ENCODE results near the gene BUD23. TPM values are rescaled to one million over a fixed set of nuclear protein-coding genes. Genes with fewer than 3 reads are reported as not detected.
"Not testable (repeated sequence)": the region's sequence is repeated elsewhere in the genome, so short reads cannot be mapped to it uniquely, and the experiment has no call there.

Gene BUD23
- total RNA-seq, 6 donors from 2014 or later, result 19.9 to 52.3 (median 48.8) TPM

DNA sequence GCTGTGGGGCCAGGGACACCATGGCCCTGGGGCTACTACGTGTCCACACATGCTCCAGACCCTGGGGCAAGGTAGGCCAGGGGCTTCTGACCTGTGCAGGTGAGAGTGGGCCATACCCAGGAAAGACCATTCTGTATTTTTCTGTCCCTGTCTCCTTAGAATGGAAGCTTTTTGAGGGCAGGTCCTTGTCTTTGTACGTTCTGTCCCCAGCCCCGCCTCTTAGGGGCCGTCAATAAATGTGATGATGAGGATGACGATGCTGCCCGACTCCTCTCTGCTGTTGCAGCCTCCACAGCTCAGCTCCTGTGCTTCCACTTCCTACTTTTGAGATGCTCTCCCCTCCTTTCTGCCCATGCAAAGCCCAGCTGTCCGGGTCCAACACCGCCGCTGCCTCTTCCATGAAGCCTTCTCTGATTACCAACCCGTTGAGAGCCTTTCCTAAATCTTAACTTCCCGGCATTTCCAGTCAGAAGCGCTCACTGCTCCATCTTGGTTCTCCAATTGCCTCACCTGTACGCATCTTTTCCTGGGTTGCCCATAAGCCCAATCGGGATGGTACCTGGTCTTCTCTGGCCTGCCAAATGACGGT lies 11.4 kb upstream of the BUD23 start:
- Histone ChIP-seq H3K9me3 (no peaks in the 10 kb centered on the region), H3K36me3 (no peaks in the 10 kb centered on the region), H3K27me3 (no peaks in the 10 kb centered on the region), H3K4me3 (no peak overlapping the region), H3K4me1 (peaks cover 4 to 22% (median 14%) of the 10 kb centered on the region in 4 donors), H3K27ac (no peak overlapping the region)
- 94% methylated on average over 14 to 15 of the region's 15 CpGs for WGBS, 2 donors
- ATAC-seq (ENCODE audit: low FRiP score in 2 of 2) (no peak), DNase-seq (no peak)
- TF ChIP-seq EP300 (IDR thresholded peaks at IDR 0.05), result no peak
- TF ChIP-seq POLR2AphosphoS5 (IDR thresholded peaks at IDR 0.05), result no peak
- TF ChIP-seq, protein P1, sequence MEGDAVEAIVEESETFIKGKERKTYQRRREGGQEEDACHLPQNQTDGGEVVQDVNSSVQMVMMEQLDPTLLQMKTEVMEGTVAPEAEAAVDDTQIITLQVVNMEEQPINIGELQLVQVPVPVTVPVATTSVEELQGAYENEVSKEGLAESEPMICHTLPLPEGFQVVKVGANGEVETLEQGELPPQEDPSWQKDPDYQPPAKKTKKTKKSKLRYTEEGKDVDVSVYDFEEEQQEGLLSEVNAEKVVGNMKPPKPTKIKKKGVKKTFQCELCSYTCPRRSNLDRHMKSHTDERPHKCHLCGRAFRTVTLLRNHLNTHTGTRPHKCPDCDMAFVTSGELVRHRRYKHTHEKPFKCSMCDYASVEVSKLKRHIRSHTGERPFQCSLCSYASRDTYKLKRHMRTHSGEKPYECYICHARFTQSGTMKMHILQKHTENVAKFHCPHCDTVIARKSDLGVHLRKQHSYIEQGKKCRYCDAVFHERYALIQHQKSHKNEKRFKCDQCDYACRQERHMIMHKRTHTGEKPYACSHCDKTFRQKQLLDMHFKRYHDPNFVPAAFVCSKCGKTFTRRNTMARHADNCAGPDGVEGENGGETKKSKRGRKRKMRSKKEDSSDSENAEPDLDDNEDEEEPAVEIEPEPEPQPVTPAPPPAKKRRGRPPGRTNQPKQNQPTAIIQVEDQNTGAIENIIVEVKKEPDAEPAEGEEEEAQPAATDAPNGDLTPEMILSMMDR (IDR thresholded peaks at IDR 0.05), result no peak
- no peak for TF ChIP-seq POLR2A (IDR thresholded peaks at IDR 0.05)

DNA sequence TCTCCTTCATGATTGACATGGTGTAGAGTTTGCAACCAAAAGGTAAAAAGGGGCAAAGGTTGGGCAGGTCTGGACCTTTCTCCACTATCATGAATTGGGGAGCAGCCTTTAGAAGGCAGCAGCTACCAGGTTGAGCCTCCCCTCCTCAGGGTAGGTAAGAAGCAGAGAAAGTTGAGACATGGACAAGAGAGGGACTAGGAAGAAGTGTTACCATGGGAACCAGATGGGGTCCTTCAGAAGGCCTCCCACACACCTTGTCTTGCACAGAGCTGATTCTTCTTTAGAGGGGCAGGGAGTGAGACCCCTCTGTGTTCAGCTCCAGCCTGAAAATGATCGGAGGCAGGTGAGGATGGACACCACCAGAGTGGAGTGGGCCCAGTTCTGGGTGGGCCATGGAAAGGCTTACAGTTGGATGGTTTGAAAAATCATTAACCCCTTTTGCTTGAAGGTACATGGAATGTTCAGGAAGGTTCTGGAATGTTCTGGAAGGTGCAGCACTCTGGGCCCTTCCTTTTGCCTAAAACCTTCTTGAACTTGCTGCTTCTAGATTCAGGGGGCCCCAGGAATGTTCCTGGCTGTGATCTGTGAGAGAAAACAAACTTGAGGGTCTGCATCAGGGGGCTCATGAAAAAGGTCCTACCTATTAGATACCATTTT lies 8.8 kb upstream of the BUD23 start:
- no peak for ATAC-seq (ENCODE audit: low FRiP score in 2 of 2)

DNA sequence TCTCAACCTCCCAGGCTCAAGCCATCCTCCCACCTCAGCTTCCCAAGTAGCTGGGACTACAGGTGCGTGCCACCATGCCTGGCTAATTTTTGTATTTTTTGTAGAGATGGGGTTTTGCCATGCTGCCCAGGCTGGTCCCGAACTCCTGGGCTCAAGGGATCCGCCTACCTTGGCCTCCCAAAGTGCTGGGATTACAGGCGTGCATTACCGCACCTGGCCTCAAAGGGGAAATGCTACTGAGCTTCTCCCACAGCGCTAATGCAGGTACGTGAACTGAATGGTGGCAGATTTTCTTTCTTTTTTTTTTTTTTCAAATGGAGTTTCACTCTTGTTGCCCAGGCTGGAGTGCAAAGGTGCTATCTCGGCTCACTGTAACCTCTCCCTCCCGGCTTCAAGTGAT lies 7.3 kb upstream of the BUD23 start:
- WGBS, 2 donors, result 90 to 94% methylated on average over 9 of the region's 9 CpGs
- Histone ChIP-seq H3K36me3 (peaks cover 0 to 13% (median 9%) of the 10 kb centered on the region in 4 donors), H3K4me1 (peaks cover 7 to 19% (median 8%) of the 10 kb centered on the region in 4 donors)
- ATAC-seq (ENCODE audit: low FRiP score in 2 of 2); H3K27ac ChIP-seq; H3K9me3 ChIP-seq; H3K27me3 ChIP-seq; H3K4me3 ChIP-seq; DNase-seq: not testable (repeated sequence)

More for the DNA sequence above, 8.8 kb upstream of the BUD23 start:
- H3K4me1 ChIP-seq, result peaks cover 0 to 11% (median 0%) of the 10 kb centered on the region in 4 donors
- no peak overlapping the region for H3K4me3 ChIP-seq
- WGBS, 2 donors, result 90 to 93% methylated on average over 1 of the region's 1 CpG
- no peaks in the 10 kb centered on the region for H3K27me3 ChIP-seq
- no peak overlapping the region for H3K27ac ChIP-seq
- H3K9me3 ChIP-seq, result no peaks in the 10 kb centered on the region
- TF ChIP-seq EP300 (IDR thresholded peaks at IDR 0.05), result no peak
- TF ChIP-seq POLR2A (IDR thresholded peaks at IDR 0.05), result no peak
- TF ChIP-seq, protein P1 (IDR thresholded peaks at IDR 0.05), result no peak
- TF ChIP-seq POLR2AphosphoS5 (IDR thresholded peaks at IDR 0.05), result no peak
- DNase-seq, result no peak
- H3K36me3 ChIP-seq, result peaks cover 0 to 13% (median 9%) of the 10 kb centered on the region in 4 donors

DNA sequence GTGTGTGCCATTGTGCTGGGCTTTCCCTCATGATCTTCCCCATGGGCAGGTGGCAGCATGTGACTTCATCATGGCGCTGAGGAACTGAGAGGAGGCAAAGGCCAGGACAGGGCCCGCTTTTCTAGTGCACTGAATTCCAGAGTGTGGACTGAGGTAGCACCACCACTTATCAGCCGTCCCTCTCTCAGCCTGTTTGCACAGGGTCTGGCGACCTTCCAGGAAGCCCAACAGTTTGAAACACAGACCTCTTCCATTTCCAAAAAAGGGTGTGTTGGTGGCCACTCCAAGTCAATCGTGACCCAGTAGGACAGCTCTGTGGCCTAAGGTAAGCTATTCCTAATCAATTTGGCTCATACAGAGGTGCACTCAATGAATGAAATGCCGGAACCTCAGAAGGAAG lies 4.5 kb upstream of the BUD23 start:
- Histone ChIP-seq H3K36me3 (peaks cover 0 to 13% (median 9%) of the 10 kb centered on the region in 4 donors), H3K4me3 (no peak overlapping the region), H3K27ac (no peak overlapping the region), H3K4me1 (peaks cover 22 to 36% (median 26%) of the 10 kb centered on the region in 4 donors), H3K27me3 (no peaks in the 10 kb centered on the region), H3K9me3 (no peaks in the 10 kb centered on the region)
- TF ChIP-seq POLR2A (IDR thresholded peaks at IDR 0.05), result no peak
- no peak for TF ChIP-seq POLR2AphosphoS5 (IDR thresholded peaks at IDR 0.05)
- TF ChIP-seq, protein P1 (IDR thresholded peaks at IDR 0.05), result no peak
- TF ChIP-seq EP300 (IDR thresholded peaks at IDR 0.05), result no peak
- WGBS, 2 donors, result 35 to 55% methylated on average over 3 to 6 of the region's 6 CpGs
- ATAC-seq (ENCODE audit: low FRiP score in 2 of 2) (no peak), DNase-seq (peak in 1 of 2 donors; percentile 66)

DNA sequence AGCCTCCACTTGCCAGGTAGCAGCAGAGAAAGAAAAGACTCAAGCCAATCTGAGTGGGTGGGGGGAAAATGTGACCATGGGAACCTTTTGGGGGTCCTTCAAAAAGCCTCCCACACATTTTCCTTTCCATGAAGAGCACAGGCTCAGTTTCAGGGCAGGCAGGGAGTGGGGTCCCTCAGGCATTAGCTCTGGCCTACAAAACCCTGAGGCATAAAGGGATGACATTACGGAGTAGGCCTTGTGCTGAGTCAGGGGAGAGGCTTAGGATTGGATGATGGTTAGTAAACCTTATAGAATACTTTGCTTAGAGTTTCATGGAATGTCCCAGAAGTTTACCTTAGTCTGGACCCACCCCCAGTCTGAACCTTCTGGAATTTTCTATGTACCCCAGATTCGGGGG lies 3.7 kb upstream of the BUD23 start:
- peaks cover 0 to 13% (median 9%) of the 10 kb centered on the region in 4 donors for H3K36me3 ChIP-seq
- peaks cover 28 to 42% (median 33%) of the 10 kb centered on the region in 4 donors for H3K4me1 ChIP-seq
- H3K27me3 ChIP-seq, result no peaks in the 10 kb centered on the region
- TF ChIP-seq, protein P1 (IDR thresholded peaks at IDR 0.05), result no peak
- TF ChIP-seq POLR2A (IDR thresholded peaks at IDR 0.05), result no peak
- TF ChIP-seq POLR2AphosphoS5 (IDR thresholded peaks at IDR 0.05), result no peak
- no peak for TF ChIP-seq EP300 (IDR thresholded peaks at IDR 0.05)
- no peak for DNase-seq
- WGBS, 2 donors, result 77 to 92% methylated on average over 2 of the region's 2 CpGs
- H3K9me3 ChIP-seq, result no peaks in the 10 kb centered on the region
- H3K27ac ChIP-seq, result no peak overlapping the region
- ATAC-seq (ENCODE audit: low FRiP score in 2 of 2), result no peak
- H3K4me3 ChIP-seq, result no peak overlapping the region

All from upper lobe of left lung (tissue), 6 donors.